Thyroid gland (tissue), 4 donors: Measurements from ENCODE around the gene C1QB. TPM values are rescaled to one million over a fixed set of nuclear protein-coding genes. Genes with fewer than 3 reads are reported as not detected.

Source experiments
- DNase-seq, 2 donors: peaks; one replicate each; pipeline ENCODE4 v3.0.0-alpha.2; 2019
- H3K27ac ChIP-seq, 3 donors: fragments of 200-600 bp; sonication (generic); 1 replicate in 2 of 3; 2 replicates in 1 of 3; pipeline ENCODE4 v1.5.1; 2016 to 2019; ENCODE audit warnings: mild to moderate bottlenecking in 1 of 3, moderate library complexity in 1 of 3
- H3K27me3 ChIP-seq: fragments of 200-600 bp; sonication (generic); one replicate; pipeline ENCODE4 v1.5.1; 2019
- H3K36me3 ChIP-seq, 2 donors: fragments of 200-600 bp; sonication (generic); one replicate each; pipeline ENCODE4 v1.5.1; 2016 to 2019
- H3K4me1 ChIP-seq, 2 donors: fragments of 200-600 bp; sonication (generic); one replicate each; pipeline ENCODE4 v1.5.1; 2017 to 2019
- H3K4me3 ChIP-seq, 3 donors: fragments of 200-600 bp; sonication (generic); replicated peaks in 1 of 3; 1 replicate in 2 of 3; 2 replicates in 1 of 3; pipeline ENCODE4 v1.5.1; 2016; ENCODE audit warnings: mild to moderate bottlenecking in 1 of 3
- H3K9me3 ChIP-seq: fragments of 200-600 bp; sonication (generic); one replicate; pipeline ENCODE4 v1.5.1; 2017
- POLR2A ChIP-seq, 2 donors: fragments of 450-650 bp; IDR thresholded peaks; one replicate each; pipeline ENCODE4 v1.6.1; 2017; ENCODE audit warnings: antibody characterized with exemption in 2 of 2, mild to moderate bottlenecking in 2 of 2, moderate library complexity in 1 of 2
- WGBS, 2 donors: methylation state at CpG; one replicate each; pipeline ENCODE4 v1.1.5; 2017; 5-methylcytosine and 5-hydroxymethylcytosine counted together
- intact Hi-C: fragments of 100-400 bp; cut with DNase I; formaldehyde crosslinking; loops from one replicate; pipeline ENCODE4 v1.15.1; 2023
- total RNA-seq, 4 donors: library from RNA; depleted of rRNA; stranded (reverse); fragments of >200 nt; gene quantifications; one replicate each; pipeline ENCODE4 v1.2.3, GENCODE V29; 2016
- TF ChIP-seq, protein P1 (sequence below), 6 experiments: fragments of 200-600 bp in 3 of 6; fragments of 450-650 bp in 3 of 6; sonication (generic) in 3 of 6; IDR thresholded peaks; one replicate each; pipeline ENCODE4 v1.5.1; 2016 to 2019; ENCODE audit warnings: antibody characterized with exemption in 6 of 6, mild to moderate bottlenecking in 2 of 6, inconsistent platforms in 1 of 6, moderate library complexity in 1 of 6

C1QB gene
- total RNA-seq, 4 donors from 2014 or later, result 83.4 to 258 (median 146) TPM

GRCh38 chr1:22637907-22638445 is 15.1 kb upstream of the C1QB start:
- no peak for TF ChIP-seq POLR2A (IDR thresholded peaks at IDR 0.05)
- TF ChIP-seq, protein P1, sequence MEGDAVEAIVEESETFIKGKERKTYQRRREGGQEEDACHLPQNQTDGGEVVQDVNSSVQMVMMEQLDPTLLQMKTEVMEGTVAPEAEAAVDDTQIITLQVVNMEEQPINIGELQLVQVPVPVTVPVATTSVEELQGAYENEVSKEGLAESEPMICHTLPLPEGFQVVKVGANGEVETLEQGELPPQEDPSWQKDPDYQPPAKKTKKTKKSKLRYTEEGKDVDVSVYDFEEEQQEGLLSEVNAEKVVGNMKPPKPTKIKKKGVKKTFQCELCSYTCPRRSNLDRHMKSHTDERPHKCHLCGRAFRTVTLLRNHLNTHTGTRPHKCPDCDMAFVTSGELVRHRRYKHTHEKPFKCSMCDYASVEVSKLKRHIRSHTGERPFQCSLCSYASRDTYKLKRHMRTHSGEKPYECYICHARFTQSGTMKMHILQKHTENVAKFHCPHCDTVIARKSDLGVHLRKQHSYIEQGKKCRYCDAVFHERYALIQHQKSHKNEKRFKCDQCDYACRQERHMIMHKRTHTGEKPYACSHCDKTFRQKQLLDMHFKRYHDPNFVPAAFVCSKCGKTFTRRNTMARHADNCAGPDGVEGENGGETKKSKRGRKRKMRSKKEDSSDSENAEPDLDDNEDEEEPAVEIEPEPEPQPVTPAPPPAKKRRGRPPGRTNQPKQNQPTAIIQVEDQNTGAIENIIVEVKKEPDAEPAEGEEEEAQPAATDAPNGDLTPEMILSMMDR (IDR thresholded peaks at IDR 0.05), result no peak
- peaks cover 0 to 4% of the 10 kb centered on the region in 2 donors for H3K4me1 ChIP-seq
- H3K4me3 ChIP-seq, result no peak overlapping the region
- WGBS, 2 donors, result 61 to 65% methylated on average over 3 of the region's 3 CpGs
- intact Hi-C loops, result no loop called here
- no peaks in the 10 kb centered on the region for H3K9me3 ChIP-seq
- H3K27me3 ChIP-seq, result no peaks in the 10 kb centered on the region
- no peak overlapping the region for H3K27ac ChIP-seq
- DNase-seq, result no peak
- H3K36me3 ChIP-seq, result no peaks in the 10 kb centered on the region

GRCh38 chr1:22638476-22639234 is 14.4 kb upstream of the C1QB start:
- no peaks in the 10 kb centered on the region for H3K9me3 ChIP-seq
- no peak overlapping the region for H3K4me3 ChIP-seq
- no peak for DNase-seq
- no peak overlapping the region for H3K27ac ChIP-seq
- no peaks in the 10 kb centered on the region for H3K27me3 ChIP-seq
- TF ChIP-seq POLR2A (IDR thresholded peaks at IDR 0.05), result no peak
- TF ChIP-seq, protein P1 (IDR thresholded peaks at IDR 0.05), result no peak
- intact Hi-C loops, result no loop called here
- 77 to 85% methylated on average over 16 to 22 of the region's 23 CpGs for WGBS, 2 donors
- no peaks in the 10 kb centered on the region for H3K36me3 ChIP-seq
- H3K4me1 ChIP-seq, result peaks cover 0 to 4% of the 10 kb centered on the region in 2 donors

- intact Hi-C loops, result no loop called here
- TF ChIP-seq, protein P1 (IDR thresholded peaks at IDR 0.05), result no peak
- TF ChIP-seq POLR2A (IDR thresholded peaks at IDR 0.05), result no peak
- Histone ChIP-seq H3K36me3 (no peaks in the 10 kb centered on the region), H3K4me3 (no peak overlapping the region), H3K9me3 (no peaks in the 10 kb centered on the region), H3K27me3 (no peaks in the 10 kb centered on the region), H3K27ac (no peak overlapping the region), H3K4me1 (peaks cover 0 to 4% of the 10 kb centered on the region in 2 donors)
- WGBS, 2 donors, result 24 to 31% methylated on average over 6 to 7 of the region's 8 CpGs
- no peak for DNase-seq
Observed at GRCh38 chr1:22639286-22639685, 13.8 kb upstream of the C1QB start.

DNA sequence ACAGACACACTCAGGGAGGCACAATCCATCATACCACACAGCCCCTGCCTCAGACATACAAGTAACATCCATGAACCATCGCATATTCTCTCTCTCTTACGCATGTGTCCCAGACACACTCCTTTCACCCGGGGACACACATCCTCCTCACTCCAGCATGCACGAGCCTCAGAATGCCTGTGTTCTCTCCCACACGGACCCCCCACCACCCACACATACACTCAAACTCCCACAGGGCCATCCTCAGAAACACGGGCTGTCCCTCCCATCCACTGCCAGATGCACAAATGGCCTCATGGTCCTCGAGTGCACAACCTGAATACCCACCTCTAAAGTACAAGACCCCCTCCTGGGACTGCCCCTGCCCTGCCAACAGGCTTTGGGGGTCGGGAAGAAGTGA is 11.8 kb upstream of the C1QB start:
- no peaks in the 10 kb centered on the region for H3K27me3 ChIP-seq
- no peaks in the 10 kb centered on the region for H3K36me3 ChIP-seq
- DNase-seq, result no peak
- WGBS, 2 donors, result 52 to 66% methylated on average over 8 of the region's 8 CpGs
- intact Hi-C loops, result loop anchor here (10.0 kb wide), 3 partner anchors 506 to 636 kb away; partner anchors contain the start of gene CELA3A
- no peak overlapping the region for H3K4me3 ChIP-seq
- H3K9me3 ChIP-seq, result no peaks in the 10 kb centered on the region
- peaks cover 0 to 4% of the 10 kb centered on the region in 2 donors for H3K4me1 ChIP-seq
- TF ChIP-seq POLR2A (IDR thresholded peaks at IDR 0.05), result no peak
- TF ChIP-seq, protein P1 (IDR thresholded peaks at IDR 0.05), result no peak
- H3K27ac ChIP-seq, result no peak overlapping the region
